Hematopoietic multipotent progenitor cell treated with erythropoietin and hydrocortisone succinate and interleukin-3 and kit ligand, for 15 days (in vitro differentiated cells): Measurements from ENCODE around the gene PTGR2.
A peak's percentile ranks its signal among the peaks of the same experiment; 100 is the strongest.
"Not testable (repeated sequence)": the region's sequence is repeated elsewhere in the genome, so short reads cannot be mapped to it uniquely, and the experiment has no call there.

Experiments
- DNase-seq: peaks from one replicate; pipeline ENCODE4 v3.0.0-alpha.2; 2015; ENCODE audit warnings: low spot score

The PTGR2 gene

GRCh38 chr14:73886449-73887317 is 35.1 kb downstream of the PTGR2 start, which contains the start of gene ZNF410:
Gene ZNF410 (plus strand): TSS chr14:73886859. CDS start chr14:73892176, 5,317 bp downstream.
- peak; percentile 86 for DNase-seq

DNA sequence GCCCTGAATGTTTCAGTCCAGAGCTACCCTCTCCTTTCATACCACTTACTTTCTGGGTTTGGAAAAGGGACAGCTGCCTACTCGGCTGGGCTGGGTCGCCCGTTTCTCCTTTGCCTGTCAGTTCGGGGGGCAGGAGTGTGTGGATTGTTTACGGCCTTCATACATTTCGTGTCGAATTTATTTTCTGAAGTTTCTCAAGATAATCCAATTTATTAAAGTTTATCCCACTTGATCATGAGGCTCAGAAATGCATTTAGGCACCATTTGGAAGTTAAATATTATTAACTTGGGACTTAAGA is 35.6 kb downstream of the PTGR2 start:
- DNase-seq: no peak

- DNase-seq: no peak
Measured at GRCh38 chr14:73887694-73888459, 36.2 kb downstream of the PTGR2 start.

DNA sequence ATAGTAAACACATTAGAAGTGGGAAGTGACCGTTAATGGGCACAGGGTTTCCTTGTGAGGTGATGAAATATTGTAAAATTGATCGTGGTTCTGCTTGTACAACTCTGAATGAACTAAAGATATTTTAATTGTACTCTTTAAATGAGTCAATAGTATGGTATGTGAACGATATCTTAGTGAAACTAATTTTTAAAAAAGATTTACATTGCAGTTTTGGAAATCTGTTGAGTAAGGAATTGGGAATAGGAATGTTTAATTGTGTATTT is 36.8 kb downstream of the PTGR2 start:
- DNase-seq: no peak

GRCh38 chr14:73888971-73889370 is 37.3 kb downstream of the PTGR2 start:
- DNase-seq: no peak

GRCh38 chr14:73889376-73889775 is 37.7 kb downstream of the PTGR2 start:
- DNase-seq: no peak

GRCh38 chr14:73894180-73894687 is 42.6 kb downstream of the PTGR2 start:
- DNase-seq: not testable (repeated sequence)

DNA sequence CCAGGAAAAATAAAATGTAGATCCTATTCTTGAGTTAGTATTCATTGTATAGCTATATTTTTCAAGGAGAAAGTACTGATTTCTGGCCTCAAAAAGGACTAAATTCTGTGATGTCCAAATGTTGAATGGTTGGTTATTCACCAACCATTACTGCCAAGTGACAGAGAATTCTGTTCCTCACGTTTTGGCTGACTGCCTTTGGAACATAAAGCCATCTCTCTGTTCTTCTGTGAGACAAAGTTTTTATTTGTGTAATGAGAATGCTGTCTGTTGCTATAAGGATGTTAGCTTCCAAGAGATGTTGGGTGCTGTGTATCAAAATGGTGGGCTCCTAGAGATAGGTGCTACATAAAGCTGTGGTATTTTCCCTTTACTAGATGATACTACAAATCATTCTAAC is 44.3 kb downstream of the PTGR2 start:
- DNase-seq: no peak

DNA sequence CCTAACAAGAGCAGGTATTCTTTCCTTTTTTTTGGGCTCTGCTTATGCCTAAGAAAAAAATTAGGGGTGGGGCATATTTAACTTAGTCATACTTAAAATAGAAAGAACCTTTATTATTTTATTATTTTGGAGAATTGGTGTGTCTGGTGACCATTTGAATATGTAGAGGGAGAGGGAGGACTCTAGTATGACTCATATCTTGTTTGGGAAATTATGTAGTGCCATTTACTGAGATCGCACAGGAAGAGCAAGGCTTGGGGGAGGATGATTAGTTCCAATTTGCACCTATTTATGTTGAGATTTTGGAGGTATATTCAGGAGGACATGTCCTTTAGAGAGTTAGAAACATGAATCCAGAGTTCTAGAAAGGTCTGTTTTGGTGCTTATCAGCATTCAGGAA is 44.9 kb downstream of the PTGR2 start:
- no peak for DNase-seq

DNA sequence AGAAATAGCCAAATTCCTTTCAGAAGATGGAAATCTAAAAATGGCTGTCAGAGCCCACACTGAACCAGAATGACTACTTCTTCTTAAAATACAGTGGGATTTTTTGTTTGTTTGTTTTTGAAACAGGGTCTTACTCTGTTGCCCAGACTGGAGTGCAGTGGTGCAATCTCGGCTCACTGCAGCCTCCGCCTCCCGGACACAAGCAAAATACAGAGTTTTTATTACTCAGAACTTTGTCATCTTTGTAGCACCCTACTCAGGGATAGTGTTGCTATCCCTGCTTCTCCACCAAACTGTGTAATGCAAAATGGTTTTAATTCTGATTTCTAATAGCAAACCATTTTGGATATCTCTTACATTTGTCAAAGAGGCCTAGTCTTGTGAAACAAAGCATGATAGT is 51.4 kb downstream of the PTGR2 start:
- DNase-seq: no peak

- no peak for DNase-seq
Measured at GRCh38 chr14:73909681-73910080, 58.0 kb downstream of the PTGR2 start.

GRCh38 chr14:73913256-73913655 is 61.6 kb downstream of the PTGR2 start:
- DNase-seq: no peak

DNA sequence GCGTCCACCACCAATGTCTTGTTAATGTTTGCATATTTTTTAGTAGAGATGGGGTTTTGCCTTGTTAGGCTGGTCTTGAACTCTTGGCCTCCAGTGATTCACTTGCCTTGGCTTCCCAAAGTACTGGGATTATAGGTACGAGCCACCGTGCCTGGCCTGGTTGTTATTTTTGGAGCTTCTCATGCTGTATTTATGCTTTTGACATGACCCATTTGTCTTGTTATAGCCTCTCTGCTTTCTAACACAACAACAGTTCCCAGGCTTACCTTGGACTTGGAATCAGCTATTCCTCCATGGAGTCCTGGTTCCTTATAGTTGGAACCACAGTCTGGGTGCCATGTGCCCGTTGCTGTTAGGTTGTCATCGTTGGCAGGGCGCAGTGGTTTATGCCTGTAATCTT is 64.7 kb downstream of the PTGR2 start:
- no peak for DNase-seq

DNA sequence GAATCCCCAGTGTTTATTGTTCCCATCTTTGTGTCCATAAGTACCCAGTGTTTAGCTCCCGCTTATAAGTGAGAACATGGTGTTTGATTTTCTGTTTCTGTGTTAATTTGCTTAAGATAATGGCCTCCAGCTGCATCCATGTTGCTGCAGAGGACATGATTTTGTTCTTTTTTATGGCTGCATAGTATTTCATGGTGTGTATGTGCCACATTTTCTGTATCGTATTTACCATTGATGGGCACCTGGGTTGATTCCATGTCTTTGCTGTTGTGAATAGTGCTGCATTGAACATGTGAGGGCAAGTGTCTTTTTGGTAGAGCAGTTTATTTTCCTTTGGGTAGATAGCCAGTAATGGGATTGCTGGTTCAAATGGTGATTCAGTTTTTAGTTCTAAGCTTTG is 67.8 kb downstream of the PTGR2 start:
- not testable (repeated sequence) for DNase-seq

DNA sequence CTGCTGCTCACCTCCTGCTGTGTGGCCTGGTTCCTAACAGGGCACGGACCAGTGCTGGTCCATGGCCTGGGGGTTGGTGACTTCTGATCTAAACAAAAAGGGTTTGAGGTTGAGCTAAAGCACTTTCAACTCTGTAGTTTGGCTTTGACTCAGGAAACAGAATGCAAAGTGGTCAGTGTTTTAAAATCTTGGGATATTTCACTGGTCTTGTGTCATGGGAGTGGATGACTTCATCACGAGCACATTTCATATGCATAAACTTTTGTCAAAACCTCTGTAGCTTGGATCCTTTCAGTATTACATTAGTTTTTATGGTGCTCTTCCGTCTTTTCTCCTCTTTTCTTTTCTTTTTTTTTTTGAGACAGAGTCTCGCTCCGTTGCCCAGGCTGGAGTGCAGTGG is 72.7 kb downstream of the PTGR2 start:
- DNase-seq: no peak
